ENCODE results near the gene GRAMD1B.

GRAMD1B gene

GRCh38 chr11:123482218-123482617, 52.1 kb downstream of the GRAMD1B start:
- Histone ChIP-seq H2AFZ (ENCODE audit: low read depth) (no peak overlapping the region), H3K9ac (no peak overlapping the region), H3K4me2 (no peak overlapping the region), H3K4me3 (IDR thresholded peaks at IDR 0.05; ENCODE audit: insufficient read depth, low read depth, low read length) (no peak overlapping the region), H3K27me3 (ENCODE audit: insufficient read depth, low read depth) (no peaks in the 10 kb centered on the region), H3K36me3 (ENCODE audit: insufficient read depth) (no peaks in the 10 kb centered on the region), H3K79me2 (ENCODE audit: insufficient read depth, low read depth) (no peaks in the 10 kb centered on the region), H3K4me1 (ENCODE audit: low read depth, poor library complexity, severe bottlenecking) (peaks cover 32% of the 10 kb centered on the region), H3K27ac (no peak overlapping the region), H4K20me1 (ENCODE audit: insufficient read depth) (no peaks in the 10 kb centered on the region)
- no peak for TF ChIP-seq CTCF (conservative IDR thresholded peaks at IDR 0.05; ENCODE audit: low read depth, low read length)

- no peaks in the 10 kb centered on the region for H4K20me1 ChIP-seq (ENCODE audit: insufficient read depth)
- no peak overlapping the region for H2AFZ ChIP-seq (ENCODE audit: low read depth)
- H3K4me1 ChIP-seq (ENCODE audit: low read depth, poor library complexity, severe bottlenecking): peaks cover 30% of the 10 kb centered on the region
- H3K9ac ChIP-seq: no peak overlapping the region
- no peaks in the 10 kb centered on the region for H3K36me3 ChIP-seq (ENCODE audit: insufficient read depth)
- H3K79me2 ChIP-seq (ENCODE audit: insufficient read depth, low read depth): no peaks in the 10 kb centered on the region
- no peak overlapping the region for H3K4me3 ChIP-seq (IDR thresholded peaks at IDR 0.05; ENCODE audit: insufficient read depth, low read depth, low read length)
- no peaks in the 10 kb centered on the region for H3K27me3 ChIP-seq (ENCODE audit: insufficient read depth, low read depth)
- TF ChIP-seq CTCF (conservative IDR thresholded peaks at IDR 0.05; ENCODE audit: low read depth, low read length): no peak
- no peak overlapping the region for H3K4me2 ChIP-seq
- H3K27ac ChIP-seq: no peak overlapping the region
Observed at GRCh38 chr11:123483058-123483457, 53.0 kb downstream of the GRAMD1B start.

GRCh38 chr11:123483466-123483865, 53.4 kb downstream of the GRAMD1B start:
- Histone ChIP-seq H3K36me3 (ENCODE audit: insufficient read depth) (no peaks in the 10 kb centered on the region), H3K9ac (no peak overlapping the region), H3K27ac (no peak overlapping the region), H3K27me3 (ENCODE audit: insufficient read depth, low read depth) (no peaks in the 10 kb centered on the region), H3K4me2 (no peak overlapping the region), H3K4me1 (ENCODE audit: low read depth, poor library complexity, severe bottlenecking) (peaks cover 26% of the 10 kb centered on the region), H4K20me1 (ENCODE audit: insufficient read depth) (no peaks in the 10 kb centered on the region), H2AFZ (ENCODE audit: low read depth) (no peak overlapping the region), H3K4me3 (IDR thresholded peaks at IDR 0.05; ENCODE audit: insufficient read depth, low read depth, low read length) (no peak overlapping the region), H3K79me2 (ENCODE audit: insufficient read depth, low read depth) (no peaks in the 10 kb centered on the region)
- TF ChIP-seq CTCF (conservative IDR thresholded peaks at IDR 0.05; ENCODE audit: low read depth, low read length): no peak

GRCh38 chr11:123484448-123484847, 54.4 kb downstream of the GRAMD1B start:
- no peak overlapping the region for H3K9ac ChIP-seq
- no peaks in the 10 kb centered on the region for H3K79me2 ChIP-seq (ENCODE audit: insufficient read depth, low read depth)
- H3K27me3 ChIP-seq (ENCODE audit: insufficient read depth, low read depth): no peaks in the 10 kb centered on the region
- no peak overlapping the region for H3K4me3 ChIP-seq (IDR thresholded peaks at IDR 0.05; ENCODE audit: insufficient read depth, low read depth, low read length)
- no peak overlapping the region for H2AFZ ChIP-seq (ENCODE audit: low read depth)
- TF ChIP-seq CTCF (conservative IDR thresholded peaks at IDR 0.05; ENCODE audit: low read depth, low read length): no peak
- no peaks in the 10 kb centered on the region for H3K36me3 ChIP-seq (ENCODE audit: insufficient read depth)
- H3K27ac ChIP-seq: no peak overlapping the region
- no peaks in the 10 kb centered on the region for H4K20me1 ChIP-seq (ENCODE audit: insufficient read depth)
- peaks cover 16% of the 10 kb centered on the region for H3K4me1 ChIP-seq (ENCODE audit: low read depth, poor library complexity, severe bottlenecking)
- no peak overlapping the region for H3K4me2 ChIP-seq

Data from KMS-11 (cell line).